H9 (cell line): Measurements from ENCODE around the gene C5orf58. TPM values are rescaled to one million over a fixed set of nuclear protein-coding genes. Genes with fewer than 3 reads are reported as not detected.

ENCODE experiments used
- DNase-seq: peaks from one replicate; pipeline ENCODE4 v3.0.0-alpha.2; 2017
- H2AFZ ChIP-seq: one replicate; pipeline ENCODE4 v1.6.1; 2013; ENCODE audit warnings: mild to moderate bottlenecking, low read length, control low read depth, moderate library complexity
- H2AK5ac ChIP-seq: 2 replicates; pipeline ENCODE4 v1.6.1; 2013; ENCODE audit warnings: low read length, control low read depth, mixed read lengths; ENCODE audit not compliant: insufficient read length
- H2BK120ac ChIP-seq: one replicate; pipeline ENCODE4 v1.6.1; 2013; ENCODE audit warnings: low read depth, mild to moderate bottlenecking, low read length, control low read depth, inconsistent platforms; ENCODE audit not compliant: poor library complexity, severe bottlenecking
- H2BK12ac ChIP-seq: 2 replicates; pipeline ENCODE4 v1.6.1; 2013; ENCODE audit warnings: low read length, control low read depth, mixed read lengths, low read depth; ENCODE audit not compliant: insufficient read length
- H2BK15ac ChIP-seq: 2 replicates; pipeline ENCODE4 v1.6.1; 2013; ENCODE audit warnings: low read depth, low read length, control low read depth
- H2BK20ac ChIP-seq: one replicate; pipeline ENCODE4 v1.6.1; 2013; ENCODE audit warnings: low read depth, mild to moderate bottlenecking, low read length, control low read depth, inconsistent platforms; ENCODE audit not compliant: poor library complexity, severe bottlenecking
- H2BK5ac ChIP-seq: 2 replicates; pipeline ENCODE4 v1.6.1; 2013; ENCODE audit warnings: low read length, control low read depth, mixed read lengths; ENCODE audit not compliant: insufficient read length
- H3K14ac ChIP-seq: 2 replicates; pipeline ENCODE4 v1.6.1; 2013; ENCODE audit warnings: low read length, control low read depth; ENCODE audit not compliant: insufficient read depth
- H3K18ac ChIP-seq: 2 replicates; pipeline ENCODE4 v1.6.1; 2013; ENCODE audit warnings: low read depth, mild to moderate bottlenecking, mixed read lengths, low read length, control low read depth; ENCODE audit not compliant: insufficient read length
- H3K23ac ChIP-seq: 2 replicates; pipeline ENCODE4 v1.6.1; 2013; ENCODE audit warnings: low read length, control low read depth, mixed read lengths, low read depth; ENCODE audit not compliant: insufficient read length
- H3K23me2 ChIP-seq: 2 replicates; pipeline ENCODE4 v1.6.1; 2013; ENCODE audit warnings: low read depth, mild to moderate bottlenecking, mixed read lengths, low read length, control low read depth; ENCODE audit not compliant: insufficient read length, poor library complexity, severe bottlenecking
- H3K27ac ChIP-seq: 2 replicates; pipeline ENCODE4 v1.5.1; 2013; ENCODE audit warnings: low read length, control low read depth, mixed read lengths, low read depth; ENCODE audit not compliant: insufficient read length
- H3K27me3 ChIP-seq: 2 replicates; pipeline ENCODE4 v1.6.1; 2013; ENCODE audit warnings: low read length, control low read depth, inconsistent platforms; ENCODE audit not compliant: insufficient read depth
- H3K4ac ChIP-seq: 2 replicates; pipeline ENCODE4 v1.6.1; 2013; ENCODE audit warnings: low read depth, mild to moderate bottlenecking, control low read depth, inconsistent platforms, low read length, moderate library complexity
- H3K4me1 ChIP-seq: 2 replicates; pipeline ENCODE4 v1.6.1; 2013; ENCODE audit warnings: low read length, control low read depth, inconsistent platforms; ENCODE audit not compliant: insufficient read depth
- H3K4me2 ChIP-seq: 2 replicates; pipeline ENCODE4 v1.6.1; 2013; ENCODE audit warnings: low read length, control low read depth, mixed read lengths; ENCODE audit not compliant: insufficient read length, insufficient read depth
- H3K56ac ChIP-seq: 2 replicates; pipeline ENCODE4 v1.6.1; 2013; ENCODE audit warnings: low read depth, mild to moderate bottlenecking, mixed read lengths, low read length, control low read depth; ENCODE audit not compliant: insufficient read length
- H3K79me1 ChIP-seq: 2 replicates; pipeline ENCODE4 v1.6.1; 2013; ENCODE audit warnings: low read depth, mild to moderate bottlenecking, moderate library complexity, low read length, control low read depth, inconsistent platforms; ENCODE audit not compliant: insufficient read depth, poor library complexity, severe bottlenecking
- H3K79me2 ChIP-seq: 2 replicates; pipeline ENCODE4 v1.6.1; 2013; ENCODE audit warnings: low read length, control low read depth, inconsistent platforms; ENCODE audit not compliant: insufficient read depth
- H3K9ac ChIP-seq: 2 replicates; pipeline ENCODE4 v1.6.1; 2013; ENCODE audit warnings: low read length, control low read depth, mixed read lengths; ENCODE audit not compliant: insufficient read length; ENCODE audit errors: extremely low read depth
- H3K9me3 ChIP-seq: one replicate; pipeline ENCODE4 v1.6.1; 2013; ENCODE audit warnings: low read depth, low read length, inconsistent platforms; ENCODE audit not compliant: control insufficient read depth
- H3T11ph ChIP-seq: one replicate; pipeline ENCODE4 v1.6.1; 2013; ENCODE audit warnings: mild to moderate bottlenecking, low read length, control low read depth, inconsistent platforms
- H4K20me1 ChIP-seq: one replicate; pipeline ENCODE4 v1.6.1; 2013; ENCODE audit not compliant: control insufficient read depth, insufficient read length, insufficient read depth
- H4K5ac ChIP-seq: 2 replicates; pipeline ENCODE4 v1.6.1; 2013; ENCODE audit warnings: low read depth, mild to moderate bottlenecking, mixed read lengths, low read length, control low read depth; ENCODE audit not compliant: insufficient read length
- H4K8ac ChIP-seq: replicated peaks from 2 replicates; pipeline ENCODE4 v1.6.1; 2013; ENCODE audit warnings: low read length, control low read depth, mixed read lengths, low read depth; ENCODE audit not compliant: insufficient read length
- H4K91ac ChIP-seq: 2 replicates; pipeline ENCODE4 v1.6.1; 2013; ENCODE audit warnings: low read depth, mild to moderate bottlenecking, moderate library complexity, mixed read lengths, low read length, control low read depth; ENCODE audit not compliant: insufficient read length
- H3K27ac Mint-ChIP-seq, 3 experiments: 2 replicates in 2 of 3; 3 replicates in 1 of 3; pipeline ENCODE4 v1.8.0; 2020 to 2021; ENCODE audit warnings: mixed read lengths in 3 of 3, mild to moderate bottlenecking in 1 of 3, moderate library complexity in 1 of 3
- H3K27me3 Mint-ChIP-seq: 2 replicates; pipeline ENCODE4 v1.8.0; 2021; ENCODE audit warnings: low read depth, mild to moderate bottlenecking, moderate library complexity, mixed read lengths
- H3K36me3 Mint-ChIP-seq, 3 experiments: 2 replicates in 2 of 3; 3 replicates in 1 of 3; pipeline ENCODE4 v1.8.0; 2020 to 2021; ENCODE audit warnings: low read depth in 3 of 3, mixed read lengths in 3 of 3; ENCODE audit not compliant: insufficient read depth in 1 of 3
- H3K4me1 Mint-ChIP-seq, 2 experiments: 2 replicates each; pipeline ENCODE4 v1.8.0; 2020; ENCODE audit warnings: mixed read lengths in 2 of 2
- H3K4me3 Mint-ChIP-seq, 2 experiments: 2 replicates in 1 of 2; 3 replicates in 1 of 2; pipeline ENCODE4 v1.8.0; 2020 to 2021; ENCODE audit warnings: mild to moderate bottlenecking in 2 of 2, mixed read lengths in 2 of 2, moderate library complexity in 1 of 2
- H3K9me3 Mint-ChIP-seq, 2 experiments: 2 replicates in 1 of 2; 3 replicates in 1 of 2; pipeline ENCODE4 v1.8.0; 2020; ENCODE audit warnings: mild to moderate bottlenecking in 2 of 2, mixed read lengths in 2 of 2, moderate library complexity in 1 of 2
- WGBS: extraction: QIAGEN DNeasy Blood & Tissue Kit; methylation state at CpG from one replicate; pipeline ENCODE4 v1.1.7; 2013; ENCODE audit warnings: missing lambda C conversion rate, low lambda C conversion rate, mixed read lengths; ENCODE audit not compliant: insufficient read length; ENCODE audit errors: extremely low coverage; 5-methylcytosine and 5-hydroxymethylcytosine counted together
- total RNA-seq: library from RNA; stranded (reverse); gene quantifications from 2 replicates; pipeline ENCODE4 v1.2.1, GENCODE V29; 2021
- TF ChIP-seq, protein P1 (sequence below): fragments of 200-600 bp; sonication (generic); conservative IDR thresholded peaks from 3 replicates; pipeline ENCODE4 v1.8.0; 2021; ENCODE audit warnings: antibody characterized with exemption, mild to moderate bottlenecking

Gene C5orf58
- total RNA-seq, 1 experiment from 2014 or later: 0.90 TPM

- Mint-ChIP-seq H3K4me1 (peaks cover 30 to 34% of the 10 kb centered on the region in 2 experiments), H3K4me3 (no peak overlapping the region), H3K9me3 (no peaks in the 10 kb centered on the region; a peak in 1 of 5 replicates), H3K36me3 (no peaks in the 10 kb centered on the region; a peak in 1 of 7 replicates), H3K27me3 (no peaks in the 10 kb centered on the region; the same call in 1 of the 2 replicates), H3K27ac (no peak overlapping the region)
- Histone ChIP-seq H2BK5ac (no peak overlapping the region), H3K27me3 (no peaks in the 10 kb centered on the region), H2BK120ac (no peak overlapping the region), H3K18ac (no peak overlapping the region), H3K27ac (no peak overlapping the region), H3K4me2 (no peak overlapping the region), H2BK12ac (no peak overlapping the region), H3K56ac (no peak overlapping the region), H4K20me1 (no peaks in the 10 kb centered on the region), H3K23me2 (no peaks in the 10 kb centered on the region), H2BK20ac (no peak overlapping the region), H3K14ac (no peak overlapping the region), H3K79me2 (no peaks in the 10 kb centered on the region), H4K5ac (no peak overlapping the region), H2AFZ (no peak overlapping the region), H2AK5ac (no peak overlapping the region), H3K9me3 (no peaks in the 10 kb centered on the region), H4K8ac (no peak overlapping the region), H3K79me1 (no peaks in the 10 kb centered on the region), H3K9ac (no peak overlapping the region), H2BK15ac (no peak overlapping the region), H3T11ph (no peak overlapping the region), H3K4ac (no peak overlapping the region), H3K4me1 (no peaks in the 10 kb centered on the region; the same call in 1 of the 2 replicates), H4K91ac (no peak overlapping the region), H3K23ac (no peak overlapping the region)
- TF ChIP-seq, protein P1, sequence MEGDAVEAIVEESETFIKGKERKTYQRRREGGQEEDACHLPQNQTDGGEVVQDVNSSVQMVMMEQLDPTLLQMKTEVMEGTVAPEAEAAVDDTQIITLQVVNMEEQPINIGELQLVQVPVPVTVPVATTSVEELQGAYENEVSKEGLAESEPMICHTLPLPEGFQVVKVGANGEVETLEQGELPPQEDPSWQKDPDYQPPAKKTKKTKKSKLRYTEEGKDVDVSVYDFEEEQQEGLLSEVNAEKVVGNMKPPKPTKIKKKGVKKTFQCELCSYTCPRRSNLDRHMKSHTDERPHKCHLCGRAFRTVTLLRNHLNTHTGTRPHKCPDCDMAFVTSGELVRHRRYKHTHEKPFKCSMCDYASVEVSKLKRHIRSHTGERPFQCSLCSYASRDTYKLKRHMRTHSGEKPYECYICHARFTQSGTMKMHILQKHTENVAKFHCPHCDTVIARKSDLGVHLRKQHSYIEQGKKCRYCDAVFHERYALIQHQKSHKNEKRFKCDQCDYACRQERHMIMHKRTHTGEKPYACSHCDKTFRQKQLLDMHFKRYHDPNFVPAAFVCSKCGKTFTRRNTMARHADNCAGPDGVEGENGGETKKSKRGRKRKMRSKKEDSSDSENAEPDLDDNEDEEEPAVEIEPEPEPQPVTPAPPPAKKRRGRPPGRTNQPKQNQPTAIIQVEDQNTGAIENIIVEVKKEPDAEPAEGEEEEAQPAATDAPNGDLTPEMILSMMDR: no peak
- WGBS: no CpG with 5 or more reads among the region's 6 CpGs
- no peak for DNase-seq
These were observed 42.2 kb upstream of the C5orf58 start for GRCh38 chr5:170190436-170191134.
